Tibial nerve (tissue), 4 donors: ENCODE measurements around the gene SEC61G. TPM values are rescaled to one million over a fixed set of nuclear protein-coding genes. Genes with fewer than 3 reads are reported as not detected.

Experiments
- DNase-seq, 2 donors: peaks; one replicate each; pipeline ENCODE4 v3.0.0-alpha.2; 2019; ENCODE audit warnings: low spot score in 2 of 2
- H3K27ac ChIP-seq, 4 donors: fragments of 200-600 bp; sonication (generic) in 3 of 4; one replicate each; pipeline ENCODE4 v1.5.1; 2017 to 2019; ENCODE audit warnings: mild to moderate bottlenecking in 1 of 4
- H3K27me3 ChIP-seq, 2 donors: fragments of 200-600 bp; sonication (generic) in 1 of 2; one replicate each; pipeline versions ENCODE4 v1.5.1 to v1.6.0; 2017 to 2019
- H3K36me3 ChIP-seq, 3 donors: fragments of 200-600 bp; sonication (generic); one replicate each; pipeline ENCODE4 v1.5.1; 2018 to 2019
- H3K4me1 ChIP-seq, 4 donors: fragments of 200-600 bp; sonication (generic) in 3 of 4; one replicate each; pipeline ENCODE4 v1.5.1; 2017 to 2019
- H3K4me3 ChIP-seq, 4 donors: fragments of 200-600 bp; sonication (generic) in 3 of 4; one replicate each; pipeline ENCODE4 v1.5.1; 2017 to 2019; ENCODE audit warnings: mild to moderate bottlenecking in 1 of 4, moderate library complexity in 1 of 4
- H3K9me3 ChIP-seq, 4 donors: fragments of 200-600 bp; sonication (generic) in 3 of 4; one replicate each; pipeline ENCODE4 v1.5.1; 2017 to 2019
- EP300 ChIP-seq, 2 donors: sonication (generic); formaldehyde crosslinking; IDR thresholded peaks; one replicate each; pipeline ENCODE4 v1.6.1; 2017; ENCODE audit warnings: antibody characterized with exemption in 2 of 2, mild to moderate bottlenecking in 1 of 2
- POLR2A ChIP-seq, 2 donors: fragments of 450-650 bp; IDR thresholded peaks; one replicate each; pipeline ENCODE4 v1.6.1; 2017; ENCODE audit warnings: antibody characterized with exemption in 2 of 2, mild to moderate bottlenecking in 2 of 2, moderate library complexity in 2 of 2
- WGBS, 2 donors: methylation state at CpG; one replicate each; pipeline ENCODE4 v1.1.5; 2018; 5-methylcytosine and 5-hydroxymethylcytosine counted together
- total RNA-seq, 4 donors: library from RNA; depleted of rRNA; stranded (reverse); fragments of >200 nt; gene quantifications; one replicate each; pipeline ENCODE4 v1.1.0, GENCODE V29; 2016
- TF ChIP-seq, protein P1 (sequence below), 5 experiments: fragments of 200-600 bp in 3 of 5; fragments of 450-650 bp in 2 of 5; sonication (generic) in 3 of 5; IDR thresholded peaks; one replicate each; pipeline ENCODE4 v1.5.1; 2016 to 2019; ENCODE audit warnings: antibody characterized with exemption in 5 of 5, mild to moderate bottlenecking in 3 of 5, moderate library complexity in 2 of 5

SEC61G gene
- total RNA-seq, 4 donors from 2014 or later = 61.4 to 181 (median 137) TPM

DNA sequence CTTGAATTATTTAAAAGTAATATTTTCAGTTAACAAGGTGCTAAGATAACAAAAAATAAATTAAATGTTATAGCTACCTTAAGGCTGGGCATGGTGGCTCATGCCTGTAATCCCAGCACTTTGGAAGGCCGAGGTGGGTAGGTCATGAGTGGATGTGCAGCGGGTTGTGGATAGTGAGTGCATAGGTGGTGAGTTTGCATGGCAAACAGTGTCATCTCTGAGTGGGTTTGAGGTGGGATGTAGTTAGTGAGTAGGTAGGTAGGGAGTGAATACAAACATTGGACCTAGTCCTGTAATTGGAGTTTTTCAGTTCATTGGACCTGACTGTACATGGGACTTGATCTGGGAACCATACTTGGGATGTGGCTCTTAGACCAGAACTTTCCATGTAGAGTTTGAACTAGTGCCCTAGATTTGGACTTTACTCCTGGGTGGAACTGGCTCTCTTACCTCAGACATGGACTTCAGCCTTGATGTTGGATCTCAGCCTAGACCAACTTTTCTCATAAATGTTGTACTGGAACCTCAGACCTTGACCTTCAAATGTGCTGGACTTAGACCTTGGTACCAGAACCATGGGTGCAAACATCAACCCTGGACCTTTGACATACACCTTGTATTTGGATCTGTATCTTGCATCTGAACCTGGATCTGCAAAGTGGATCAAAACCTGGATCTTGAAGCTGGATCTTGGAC, 47.0 kb downstream of the SEC61G start:
- Histone ChIP-seq H3K4me3 (no peak overlapping the region), H3K27ac (no peak overlapping the region), H3K4me1 (no peaks in the 10 kb centered on the region), H3K36me3 (no peaks in the 10 kb centered on the region), H3K27me3 (no peaks in the 10 kb centered on the region), H3K9me3 (peaks cover 0 to 32% (median 0%) of the 10 kb centered on the region in 4 donors)
- no peak for DNase-seq
- WGBS, 2 donors = 82 to 84% methylated on average over 2 of the region's 2 CpGs
- TF ChIP-seq EP300 (IDR thresholded peaks at IDR 0.05) (no peak), POLR2A (IDR thresholded peaks at IDR 0.05) (no peak)
- TF ChIP-seq, protein P1, sequence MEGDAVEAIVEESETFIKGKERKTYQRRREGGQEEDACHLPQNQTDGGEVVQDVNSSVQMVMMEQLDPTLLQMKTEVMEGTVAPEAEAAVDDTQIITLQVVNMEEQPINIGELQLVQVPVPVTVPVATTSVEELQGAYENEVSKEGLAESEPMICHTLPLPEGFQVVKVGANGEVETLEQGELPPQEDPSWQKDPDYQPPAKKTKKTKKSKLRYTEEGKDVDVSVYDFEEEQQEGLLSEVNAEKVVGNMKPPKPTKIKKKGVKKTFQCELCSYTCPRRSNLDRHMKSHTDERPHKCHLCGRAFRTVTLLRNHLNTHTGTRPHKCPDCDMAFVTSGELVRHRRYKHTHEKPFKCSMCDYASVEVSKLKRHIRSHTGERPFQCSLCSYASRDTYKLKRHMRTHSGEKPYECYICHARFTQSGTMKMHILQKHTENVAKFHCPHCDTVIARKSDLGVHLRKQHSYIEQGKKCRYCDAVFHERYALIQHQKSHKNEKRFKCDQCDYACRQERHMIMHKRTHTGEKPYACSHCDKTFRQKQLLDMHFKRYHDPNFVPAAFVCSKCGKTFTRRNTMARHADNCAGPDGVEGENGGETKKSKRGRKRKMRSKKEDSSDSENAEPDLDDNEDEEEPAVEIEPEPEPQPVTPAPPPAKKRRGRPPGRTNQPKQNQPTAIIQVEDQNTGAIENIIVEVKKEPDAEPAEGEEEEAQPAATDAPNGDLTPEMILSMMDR (IDR thresholded peaks at IDR 0.05) = no peak

DNA sequence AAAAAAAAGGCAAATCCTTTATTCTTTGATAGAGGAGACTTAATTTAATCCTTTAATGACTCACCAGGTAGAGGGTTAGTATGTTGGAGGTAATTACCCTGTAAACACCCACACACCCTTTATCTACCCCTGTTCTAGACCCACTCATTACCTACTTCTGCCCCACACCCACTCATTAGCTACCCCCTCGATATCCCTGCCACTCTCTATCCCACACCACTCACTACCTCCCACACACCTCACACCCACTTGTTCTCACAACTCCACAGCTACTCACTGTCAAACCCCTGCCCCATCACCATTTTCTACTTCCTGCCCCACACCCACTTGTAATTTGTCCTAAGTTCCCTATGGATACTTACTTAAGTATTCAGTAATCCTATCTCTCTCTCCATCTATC, 49.7 kb downstream of the SEC61G start:
- H3K9me3 ChIP-seq = peaks cover 0 to 15% (median 0%) of the 10 kb centered on the region in 4 donors
- TF ChIP-seq, protein P1 (IDR thresholded peaks at IDR 0.05) = no peak
- TF ChIP-seq EP300 (IDR thresholded peaks at IDR 0.05) (no peak), POLR2A (IDR thresholded peaks at IDR 0.05) (no peak)
- H3K4me1 ChIP-seq = no peaks in the 10 kb centered on the region
- no peaks in the 10 kb centered on the region for H3K36me3 ChIP-seq
- no peak for DNase-seq
- no peak overlapping the region for H3K4me3 ChIP-seq
- H3K27me3 ChIP-seq = no peaks in the 10 kb centered on the region
- H3K27ac ChIP-seq = no peak overlapping the region
- WGBS, 2 donors = 77 to 82% methylated on average over 1 of the region's 1 CpG

DNA sequence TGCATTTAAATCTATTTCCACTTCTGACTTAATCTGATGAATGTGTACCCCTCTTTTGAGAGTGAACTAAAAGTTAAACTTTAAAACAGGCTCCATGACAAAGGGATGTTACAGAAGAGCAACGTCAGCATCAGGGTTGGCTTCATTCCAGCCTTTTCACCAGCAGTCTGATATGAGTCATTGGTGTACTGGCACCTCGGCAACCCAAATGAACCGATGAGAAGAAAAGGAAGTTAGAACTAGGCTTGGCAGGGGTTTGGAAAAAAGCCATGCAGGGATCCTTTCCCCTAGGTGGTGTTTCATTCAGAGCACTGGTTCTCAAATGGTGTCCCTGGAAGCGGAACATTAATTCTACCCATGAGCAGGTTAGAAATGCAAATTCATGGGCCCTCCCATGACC, 53.6 kb downstream of the SEC61G start:
- Histone ChIP-seq H3K9me3 (peaks cover 0 to 15% (median 0%) of the 10 kb centered on the region in 4 donors), H3K27me3 (no peaks in the 10 kb centered on the region), H3K4me3 (no peak overlapping the region), H3K27ac (no peak overlapping the region), H3K36me3 (no peaks in the 10 kb centered on the region), H3K4me1 (no peaks in the 10 kb centered on the region)
- TF ChIP-seq, protein P1 (IDR thresholded peaks at IDR 0.05) = no peak
- no peak for TF ChIP-seq EP300 (IDR thresholded peaks at IDR 0.05)
- TF ChIP-seq POLR2A (IDR thresholded peaks at IDR 0.05) = no peak
- DNase-seq = no peak
- WGBS, 2 donors = 48 to 51% methylated on average over 4 of the region's 4 CpGs

DNA sequence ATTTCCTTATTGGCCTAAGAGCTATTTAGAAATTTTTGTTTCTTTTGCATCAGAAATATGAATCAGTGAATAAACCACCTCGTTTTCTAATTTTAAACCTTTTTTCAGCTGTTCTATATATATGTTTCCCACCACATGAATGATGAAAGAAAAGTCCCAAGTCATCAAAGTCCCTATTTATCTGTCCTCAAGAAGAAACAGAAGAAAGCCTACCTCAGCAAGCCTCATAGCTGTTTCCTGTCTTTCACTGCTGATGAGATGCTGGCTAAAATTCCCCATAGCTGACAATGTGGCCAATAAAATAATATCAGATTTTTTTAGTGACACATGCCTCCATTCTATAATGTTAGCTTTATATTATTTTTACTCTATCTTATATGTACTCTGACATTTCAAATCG, 54.2 kb downstream of the SEC61G start:
- Histone ChIP-seq H3K4me1 (no peaks in the 10 kb centered on the region), H3K27me3 (no peaks in the 10 kb centered on the region), H3K4me3 (no peak overlapping the region), H3K36me3 (no peaks in the 10 kb centered on the region), H3K9me3 (peaks cover 0 to 15% (median 0%) of the 10 kb centered on the region in 4 donors), H3K27ac (no peak overlapping the region)
- DNase-seq = no peak
- TF ChIP-seq, protein P1 (IDR thresholded peaks at IDR 0.05) = no peak
- TF ChIP-seq POLR2A (IDR thresholded peaks at IDR 0.05) (no peak), EP300 (IDR thresholded peaks at IDR 0.05) (no peak)
- 50 to 51% methylated on average over 2 of the region's 2 CpGs for WGBS, 2 donors

Other genes starting within 250 kb of the SEC61G start
- under 1 TPM in 1 of 4 donors, not detected in 3; 0.84 TPM for gene VSTM2A, start 216.8 kb downstream of the SEC61G start, total RNA-seq